ENCODE data around the gene BLOC1S3.

Gene BLOC1S3

DNA sequence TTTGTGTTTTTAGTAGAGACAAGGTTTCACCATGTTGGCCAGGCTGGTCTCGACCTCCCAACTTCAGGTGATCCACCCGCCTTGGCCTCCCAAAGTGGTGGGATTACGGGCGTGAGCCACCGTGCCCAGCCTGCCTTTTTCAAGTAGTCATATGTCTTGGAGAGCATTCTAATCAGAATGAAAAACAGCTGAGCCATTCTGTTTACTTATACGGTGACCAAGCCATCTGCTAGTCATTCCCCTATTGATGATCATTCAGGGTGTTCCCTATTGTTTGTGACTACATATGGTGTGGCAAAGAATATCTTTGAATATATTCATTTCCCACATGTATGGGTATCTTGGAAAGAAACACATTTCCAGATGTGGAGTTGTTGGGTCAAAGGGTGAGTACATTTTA, 17.2 kb downstream of the BLOC1S3 start:
- TF ChIP-seq, protein P1, sequence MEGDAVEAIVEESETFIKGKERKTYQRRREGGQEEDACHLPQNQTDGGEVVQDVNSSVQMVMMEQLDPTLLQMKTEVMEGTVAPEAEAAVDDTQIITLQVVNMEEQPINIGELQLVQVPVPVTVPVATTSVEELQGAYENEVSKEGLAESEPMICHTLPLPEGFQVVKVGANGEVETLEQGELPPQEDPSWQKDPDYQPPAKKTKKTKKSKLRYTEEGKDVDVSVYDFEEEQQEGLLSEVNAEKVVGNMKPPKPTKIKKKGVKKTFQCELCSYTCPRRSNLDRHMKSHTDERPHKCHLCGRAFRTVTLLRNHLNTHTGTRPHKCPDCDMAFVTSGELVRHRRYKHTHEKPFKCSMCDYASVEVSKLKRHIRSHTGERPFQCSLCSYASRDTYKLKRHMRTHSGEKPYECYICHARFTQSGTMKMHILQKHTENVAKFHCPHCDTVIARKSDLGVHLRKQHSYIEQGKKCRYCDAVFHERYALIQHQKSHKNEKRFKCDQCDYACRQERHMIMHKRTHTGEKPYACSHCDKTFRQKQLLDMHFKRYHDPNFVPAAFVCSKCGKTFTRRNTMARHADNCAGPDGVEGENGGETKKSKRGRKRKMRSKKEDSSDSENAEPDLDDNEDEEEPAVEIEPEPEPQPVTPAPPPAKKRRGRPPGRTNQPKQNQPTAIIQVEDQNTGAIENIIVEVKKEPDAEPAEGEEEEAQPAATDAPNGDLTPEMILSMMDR (IDR thresholded peaks at IDR 0.05; ENCODE audit: control insufficient read depth, insufficient read depth, low read depth, low read length, missing control alignments) = no peak
- no peak for DNase-seq (ENCODE audit: low read depth)
- no peak overlapping the region for H3K4me3 ChIP-seq (ENCODE audit: control insufficient read depth, low read depth, low read length)

DNA sequence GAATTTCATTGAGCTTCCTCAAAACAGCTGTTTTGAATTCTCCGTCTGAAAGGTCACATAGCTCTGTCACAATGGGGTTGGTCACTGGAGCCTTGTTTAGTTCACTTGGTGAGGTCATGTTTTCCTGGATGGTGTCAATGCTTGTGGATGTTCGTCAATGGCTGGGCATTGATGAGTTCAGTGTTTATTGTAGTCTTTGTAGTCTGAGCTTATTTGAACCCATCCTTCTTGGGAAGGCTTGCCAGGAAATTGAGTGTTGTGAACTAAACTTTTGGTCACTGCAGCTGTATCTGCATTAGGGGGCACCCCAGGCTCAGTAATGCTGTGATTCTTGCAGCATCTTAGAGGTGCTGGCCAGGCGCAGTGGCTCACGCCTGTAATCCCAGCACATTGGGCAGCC, 22.0 kb downstream of the BLOC1S3 start:
- no peak overlapping the region for H3K4me3 ChIP-seq (ENCODE audit: control insufficient read depth, low read depth, low read length)
- DNase-seq (ENCODE audit: low read depth) = no peak
- TF ChIP-seq, protein P1 (IDR thresholded peaks at IDR 0.05; ENCODE audit: control insufficient read depth, insufficient read depth, low read depth, low read length, missing control alignments) = peak; percentile 38

GRCh38 chr19:45202637-45203036, 24.1 kb downstream of the BLOC1S3 start:
- TF ChIP-seq, protein P1 (IDR thresholded peaks at IDR 0.05; ENCODE audit: control insufficient read depth, insufficient read depth, low read depth, low read length, missing control alignments) = no peak
- no peak overlapping the region for H3K4me3 ChIP-seq (ENCODE audit: control insufficient read depth, low read depth, low read length)
- DNase-seq (ENCODE audit: low read depth) = no peak

DNA sequence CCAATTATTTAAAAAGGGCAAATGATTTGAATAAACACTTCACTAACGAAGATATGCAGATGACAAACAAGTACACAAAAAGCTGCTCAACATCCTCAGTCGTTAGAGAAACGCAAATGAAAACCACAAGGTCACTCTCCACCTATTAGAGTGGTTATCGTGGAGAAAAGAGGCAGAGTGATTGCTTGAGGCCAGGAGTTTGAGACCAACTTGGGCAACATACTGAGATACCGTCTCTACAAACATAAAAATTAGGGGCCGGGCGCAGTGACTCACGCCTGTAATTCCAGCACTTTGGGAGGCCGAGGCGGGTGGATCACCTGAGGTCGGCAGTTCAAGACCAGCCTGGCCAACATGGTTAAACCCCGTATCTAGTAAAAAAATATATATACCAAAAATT, 27.2 kb downstream of the BLOC1S3 start:
- TF ChIP-seq, protein P1 (IDR thresholded peaks at IDR 0.05; ENCODE audit: control insufficient read depth, insufficient read depth, low read depth, low read length, missing control alignments) = no peak
- no peak overlapping the region for H3K4me3 ChIP-seq (ENCODE audit: control insufficient read depth, low read depth, low read length)

DNA sequence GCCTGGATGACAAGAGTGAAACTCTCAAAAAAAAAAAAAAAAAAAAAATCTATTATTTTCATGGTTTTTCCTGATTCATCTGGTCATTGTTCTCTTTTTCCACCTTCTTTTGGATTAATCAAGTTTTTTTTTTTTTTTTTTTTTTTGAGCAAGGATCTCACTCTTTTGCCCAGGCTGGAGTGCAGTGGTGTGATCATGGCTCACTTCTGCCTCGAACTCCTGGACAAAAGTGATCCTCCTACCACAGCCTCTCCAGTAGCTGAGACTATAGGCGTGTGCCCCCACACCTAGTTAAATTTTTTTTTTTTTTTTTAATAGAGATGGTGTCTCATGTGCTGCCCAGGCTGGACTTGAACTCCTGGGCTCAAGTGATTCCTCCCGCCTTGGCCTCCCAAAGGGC, 27.7 kb downstream of the BLOC1S3 start:
- H3K4me3 ChIP-seq (ENCODE audit: control insufficient read depth, low read depth, low read length) = no peak overlapping the region
- no peak for DNase-seq (ENCODE audit: low read depth)
- TF ChIP-seq, protein P1 (IDR thresholded peaks at IDR 0.05; ENCODE audit: control insufficient read depth, insufficient read depth, low read depth, low read length, missing control alignments) = no peak

More for the DNA sequence above, 27.2 kb downstream of the BLOC1S3 start:
- DNase-seq (ENCODE audit: low read depth) = no peak

GRCh38 chr19:45211751-45212381, 33.3 kb downstream of the BLOC1S3 start:
- DNase-seq (ENCODE audit: low read depth) = no peak
- TF ChIP-seq, protein P1 (IDR thresholded peaks at IDR 0.05; ENCODE audit: control insufficient read depth, insufficient read depth, low read depth, low read length, missing control alignments) = no peak
- no peak overlapping the region for H3K4me3 ChIP-seq (ENCODE audit: control insufficient read depth, low read depth, low read length)
